ENCODE results near the gene KRT16.

- TF ChIP-seq CTCF (IDR thresholded peaks at IDR 0.05; ENCODE audit: low read depth, low read length, poor library complexity, severe bottlenecking) (no peak), EZH2phosphoT487 (IDR thresholded peaks at IDR 0.05; ENCODE audit: borderline replicate concordance, low read length) (no peak)
Observed at GRCh38 chr17:41615454-41615853, 2.9 kb upstream of the KRT16 start.

All from DOHH2 (cell line).